ENCODE measurements around the gene TRIM69.

Gene TRIM69

GRCh38 chr15:44715142-44715796, 21.1 kb upstream of the TRIM69 start:
- Histone ChIP-seq H3K36me3 (ENCODE audit: control insufficient read depth, low read length) (peaks cover 76% of the 10 kb centered on the region), H3K4me2 (ENCODE audit: low read length) (no peak overlapping the region), H3K4me3 (ENCODE audit: low read length) (no peak overlapping the region), H3K79me2 (ENCODE audit: control insufficient read depth, low read length) (peaks cover 54% of the 10 kb centered on the region), H4K20me1 (ENCODE audit: control insufficient read depth, insufficient read depth, low read depth, low read length) (peaks cover 34% of the 10 kb centered on the region; the same call in 1 of the 2 replicates), H3K27ac (ENCODE audit: low read depth, low read length) (no peak overlapping the region), H3K9me3 (ENCODE audit: control insufficient read depth, insufficient read depth, low read length) (no peaks in the 10 kb centered on the region), H3K9me2 (replicated peaks; ENCODE audit: control insufficient read depth, low read length) (no peaks in the 10 kb centered on the region), H3K27me3 (ENCODE audit: control insufficient read depth, low read length) (no peaks in the 10 kb centered on the region), H3K4me1 (ENCODE audit: control insufficient read depth, low read length) (peaks cover 76% of the 10 kb centered on the region), H3F3A (ENCODE audit: control insufficient read depth, insufficient read depth) (peaks cover 61% of the 10 kb centered on the region)
- TF ChIP-seq EZH2phosphoT487 (IDR thresholded peaks at IDR 0.05; ENCODE audit: borderline replicate concordance, low read length): no peak
- no peak for TF ChIP-seq CTCF (IDR thresholded peaks at IDR 0.05; ENCODE audit: low read depth, low read length, poor library complexity, severe bottlenecking)

DNA sequence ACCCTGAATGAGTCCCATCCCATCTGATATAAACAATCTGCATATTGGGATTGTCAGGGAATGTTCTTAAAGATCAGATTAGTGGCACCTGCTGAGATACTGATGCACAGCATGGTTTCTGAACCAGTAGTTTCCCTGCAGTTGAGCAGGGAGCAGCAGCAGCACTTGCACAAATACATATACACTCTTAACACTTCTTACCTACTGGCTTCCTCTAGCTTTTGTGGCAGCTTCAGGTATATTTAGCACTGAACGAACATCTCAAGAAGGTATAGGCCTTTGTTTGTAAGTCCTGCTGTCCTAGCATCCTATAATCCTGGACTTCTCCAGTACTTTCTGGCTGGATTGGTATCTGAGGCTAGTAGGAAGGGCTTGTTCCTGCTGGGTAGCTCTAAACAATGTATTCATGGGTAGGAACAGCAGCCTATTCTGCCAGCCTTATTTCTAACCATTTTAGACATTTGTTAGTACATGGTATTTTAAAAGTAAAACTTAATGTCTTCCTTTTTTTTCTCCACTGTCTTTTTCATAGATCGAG, 20.5 kb upstream of the TRIM69 start:
- Histone ChIP-seq H3K79me2 (ENCODE audit: control insufficient read depth, low read length) (peaks cover 48% of the 10 kb centered on the region), H4K20me1 (ENCODE audit: control insufficient read depth, insufficient read depth, low read depth, low read length) (peaks cover 34% of the 10 kb centered on the region; the same call in 1 of the 2 replicates), H3K27ac (ENCODE audit: low read depth, low read length) (no peak overlapping the region), H3K9me2 (replicated peaks; ENCODE audit: control insufficient read depth, low read length) (no peaks in the 10 kb centered on the region), H3K27me3 (ENCODE audit: control insufficient read depth, low read length) (no peaks in the 10 kb centered on the region), H3K4me3 (ENCODE audit: low read length) (no peak overlapping the region), H3F3A (ENCODE audit: control insufficient read depth, insufficient read depth) (peaks cover 63% of the 10 kb centered on the region), H3K36me3 (ENCODE audit: control insufficient read depth, low read length) (peaks cover 76% of the 10 kb centered on the region), H3K4me1 (ENCODE audit: control insufficient read depth, low read length) (peaks cover 76% of the 10 kb centered on the region), H3K4me2 (ENCODE audit: low read length) (no peak overlapping the region), H3K9me3 (ENCODE audit: control insufficient read depth, insufficient read depth, low read length) (no peaks in the 10 kb centered on the region)
- TF ChIP-seq EZH2phosphoT487 (IDR thresholded peaks at IDR 0.05; ENCODE audit: borderline replicate concordance, low read length) (no peak), CTCF (IDR thresholded peaks at IDR 0.05; ENCODE audit: low read depth, low read length, poor library complexity, severe bottlenecking) (no peak)

GRCh38 chr15:44716983-44717602, 19.2 kb upstream of the TRIM69 start:
- peaks cover 87% of the 10 kb centered on the region for H3K4me1 ChIP-seq (ENCODE audit: control insufficient read depth, low read length)
- no peak overlapping the region for H3K4me3 ChIP-seq (ENCODE audit: low read length)
- peaks cover 69% of the 10 kb centered on the region for H3K36me3 ChIP-seq (ENCODE audit: control insufficient read depth, low read length)
- no peaks in the 10 kb centered on the region for H3K9me3 ChIP-seq (ENCODE audit: control insufficient read depth, insufficient read depth, low read length)
- H3K9me2 ChIP-seq (replicated peaks; ENCODE audit: control insufficient read depth, low read length): no peaks in the 10 kb centered on the region
- TF ChIP-seq EZH2phosphoT487 (IDR thresholded peaks at IDR 0.05; ENCODE audit: borderline replicate concordance, low read length) (no peak), CTCF (IDR thresholded peaks at IDR 0.05; ENCODE audit: low read depth, low read length, poor library complexity, severe bottlenecking) (no peak)
- peaks cover 33% of the 10 kb centered on the region; the same call in 1 of the 2 replicates for H4K20me1 ChIP-seq (ENCODE audit: control insufficient read depth, insufficient read depth, low read depth, low read length)
- H3F3A ChIP-seq (ENCODE audit: control insufficient read depth, insufficient read depth): peaks cover 70% of the 10 kb centered on the region
- H3K4me2 ChIP-seq (ENCODE audit: low read length): no peak overlapping the region
- H3K27ac ChIP-seq (ENCODE audit: low read depth, low read length): no peak overlapping the region; the same call in 1 of the 2 replicates
- no peaks in the 10 kb centered on the region for H3K27me3 ChIP-seq (ENCODE audit: control insufficient read depth, low read length)
- H3K79me2 ChIP-seq (ENCODE audit: control insufficient read depth, low read length): peaks cover 38% of the 10 kb centered on the region

Data from DOHH2 (cell line).